KOPT-K1 (cell line): ENCODE measurements around the gene EFNA3.

Experiments used
- H3K27ac ChIP-seq: fragments of 200-600 bp; sonication (generic); 2 replicates; pipeline ENCODE4 v1.5.1; 2016; ENCODE audit warnings: antibody characterized with exemption, mild to moderate bottlenecking, low read depth, low read length; ENCODE audit not compliant: poor library complexity, severe bottlenecking
- H3K36me3 ChIP-seq: fragments of 200-600 bp; sonication (generic); 2 replicates; pipeline ENCODE4 v1.5.1; 2017; ENCODE audit warnings: antibody characterized with exemption, mild to moderate bottlenecking, low read length, moderate library complexity; ENCODE audit not compliant: insufficient read depth
- H3K9me3 ChIP-seq: fragments of 200-600 bp; sonication (generic); 2 replicates; pipeline ENCODE4 v1.5.1; 2017; ENCODE audit warnings: antibody characterized with exemption, low read length, mild to moderate bottlenecking; ENCODE audit not compliant: insufficient read depth, poor library complexity, severe bottlenecking

Gene EFNA3

DNA sequence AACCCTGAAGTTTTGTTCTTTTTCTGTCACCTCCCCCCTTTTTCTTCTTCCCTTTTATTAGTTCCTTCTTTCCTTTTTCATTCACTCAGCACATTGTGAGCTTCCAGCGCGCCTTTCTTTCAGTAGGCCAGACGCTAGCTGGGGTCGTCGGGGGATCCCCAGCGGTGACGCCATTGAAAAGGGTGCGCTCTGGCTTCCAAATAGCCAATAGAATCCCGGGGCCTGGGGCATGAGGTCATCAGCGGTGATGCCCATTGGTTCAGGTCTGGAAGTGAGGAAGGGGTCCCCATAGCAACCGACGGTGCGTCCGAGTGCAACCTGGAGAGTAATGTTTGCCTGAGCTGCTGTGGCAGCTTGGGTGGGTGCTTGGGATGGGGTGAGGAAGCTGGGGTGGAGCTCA lies 6.9 kb upstream of the EFNA3 start:
- H3K9me3 ChIP-seq: no peaks in the 10 kb centered on the region
- H3K36me3 ChIP-seq: no peaks in the 10 kb centered on the region
- no peak overlapping the region for H3K27ac ChIP-seq

DNA sequence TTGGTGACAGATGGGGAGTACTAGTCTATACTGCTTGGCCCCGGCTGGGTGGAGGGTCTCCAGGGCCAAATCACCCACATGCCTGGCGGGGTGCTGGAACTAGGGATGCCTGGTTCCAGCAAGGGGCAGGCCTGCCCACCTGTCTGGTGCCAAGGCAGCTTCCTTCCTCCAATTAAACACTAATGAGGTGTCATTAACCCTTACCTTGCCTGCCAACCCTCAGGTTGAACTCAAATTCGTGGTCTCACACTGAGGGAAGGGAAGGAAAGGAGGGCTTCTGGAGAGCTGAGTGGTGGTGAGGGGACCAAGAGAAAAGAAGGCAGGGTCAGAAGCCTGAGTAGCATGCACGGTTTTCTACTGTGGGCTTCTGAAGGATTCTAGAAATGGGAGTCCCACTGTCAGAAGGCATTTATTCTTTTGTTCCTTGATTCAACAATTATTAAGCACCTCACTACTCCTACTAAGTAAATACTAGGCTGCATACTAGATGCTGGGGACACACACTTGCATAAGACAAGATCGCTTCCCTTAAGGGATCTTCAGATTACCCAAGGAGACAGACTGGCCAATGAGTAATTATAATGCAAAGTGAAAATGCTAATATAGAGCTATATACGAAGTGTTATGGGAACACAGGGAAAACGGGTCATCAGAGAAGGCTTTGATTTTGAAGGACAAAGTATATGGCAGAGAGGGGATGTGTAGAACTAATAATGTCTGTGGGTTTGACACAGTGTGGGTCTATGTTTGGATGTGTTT lies 5.9 kb upstream of the EFNA3 start:
- H3K36me3 ChIP-seq: no peaks in the 10 kb centered on the region
- H3K9me3 ChIP-seq: no peaks in the 10 kb centered on the region
- no peak overlapping the region for H3K27ac ChIP-seq

GRCh38 chr1:155073377-155074242 lies 5.0 kb upstream of the EFNA3 start:
- Histone ChIP-seq H3K9me3 (no peaks in the 10 kb centered on the region), H3K27ac (no peak overlapping the region), H3K36me3 (no peaks in the 10 kb centered on the region)

- no peaks in the 10 kb centered on the region for H3K9me3 ChIP-seq
Observed at GRCh38 chr1:155075535-155075934, 3.1 kb upstream of the EFNA3 start.

GRCh38 chr1:155076371-155076770 lies 2.3 kb upstream of the EFNA3 start:
- Histone ChIP-seq H3K27ac (no peak overlapping the region), H3K36me3 (no peaks in the 10 kb centered on the region), H3K9me3 (no peaks in the 10 kb centered on the region)

More at GRCh38 chr1:155075535-155075934, 3.1 kb upstream of the EFNA3 start:
- H3K36me3 ChIP-seq: no peaks in the 10 kb centered on the region
- H3K27ac ChIP-seq: no peak overlapping the region

DNA sequence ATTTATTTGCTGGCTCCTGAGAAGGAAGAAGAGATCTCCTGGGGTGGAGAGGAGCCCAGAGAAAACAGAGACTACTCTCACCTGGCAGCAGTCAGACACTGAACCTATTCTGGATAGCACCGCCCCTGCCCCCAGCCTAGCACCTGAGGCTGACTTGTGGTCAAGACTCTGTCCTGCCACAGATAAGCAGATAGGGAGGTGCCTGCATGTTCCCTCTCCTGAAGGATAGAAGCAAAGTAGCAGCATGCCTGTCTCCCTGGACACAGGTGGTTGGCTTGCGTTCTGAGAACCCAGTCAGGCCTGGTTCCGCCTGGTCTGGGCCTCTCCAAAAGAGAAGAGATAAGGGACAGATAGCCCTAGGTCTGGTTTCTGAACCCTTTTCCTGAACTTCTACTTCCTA lies 1.3 kb upstream of the EFNA3 start:
- Histone ChIP-seq H3K36me3 (no peaks in the 10 kb centered on the region), H3K9me3 (no peaks in the 10 kb centered on the region), H3K27ac (no peak overlapping the region)

- H3K9me3 ChIP-seq: no peaks in the 10 kb centered on the region
- H3K27ac ChIP-seq: no peak overlapping the region
- no peaks in the 10 kb centered on the region for H3K36me3 ChIP-seq
Observed at GRCh38 chr1:155077758-155078445, 735 bp upstream of the EFNA3 start.

GRCh38 chr1:155079210-155079486 lies 511 bp downstream of the EFNA3 start:
- H3K36me3 ChIP-seq: no peaks in the 10 kb centered on the region
- H3K27ac ChIP-seq: no peak overlapping the region
- no peaks in the 10 kb centered on the region for H3K9me3 ChIP-seq

DNA sequence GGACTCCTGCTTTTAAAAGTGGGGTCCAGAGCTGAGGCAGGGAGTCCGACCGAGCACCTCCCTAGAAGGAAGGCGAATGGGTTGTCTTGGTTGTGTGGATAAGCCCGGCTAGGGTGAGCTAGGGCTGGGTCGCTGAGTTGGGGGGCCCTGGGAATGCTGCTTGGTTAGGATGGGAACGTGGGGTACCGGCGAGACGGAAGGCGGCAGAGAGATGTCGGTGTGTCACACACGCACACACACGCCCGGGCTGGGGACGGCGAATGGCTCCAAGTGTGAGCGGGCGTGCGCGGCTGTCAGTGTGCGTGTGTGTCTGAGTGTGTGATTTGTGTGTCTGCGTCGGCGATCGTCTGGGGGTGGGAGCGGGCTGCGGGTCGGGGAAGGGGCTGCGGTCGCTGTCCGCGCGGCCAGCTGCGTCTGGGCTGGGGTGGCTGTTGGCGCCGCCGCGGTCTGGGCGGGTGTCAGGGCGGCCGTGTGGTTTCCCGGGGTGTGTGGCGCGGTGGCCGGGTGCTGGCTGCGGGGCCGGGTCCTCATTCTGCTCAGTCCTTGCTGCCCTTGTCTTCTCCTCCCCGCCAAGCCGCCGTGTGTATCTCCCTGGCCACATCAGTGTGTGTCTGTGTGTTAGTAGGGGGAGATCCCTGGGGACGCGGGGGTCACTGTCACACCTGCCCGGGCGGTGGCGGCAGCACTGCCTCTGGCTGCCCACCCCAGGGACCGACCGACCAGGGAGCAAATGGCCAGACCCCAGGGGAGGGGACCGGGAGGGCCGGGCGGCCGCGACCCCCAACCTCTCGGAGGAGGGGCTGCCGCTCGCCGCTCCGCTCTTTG lies 1.1 kb downstream of the EFNA3 start:
- no peaks in the 10 kb centered on the region for H3K36me3 ChIP-seq
- H3K27ac ChIP-seq: no peak overlapping the region
- H3K9me3 ChIP-seq: no peaks in the 10 kb centered on the region

DNA sequence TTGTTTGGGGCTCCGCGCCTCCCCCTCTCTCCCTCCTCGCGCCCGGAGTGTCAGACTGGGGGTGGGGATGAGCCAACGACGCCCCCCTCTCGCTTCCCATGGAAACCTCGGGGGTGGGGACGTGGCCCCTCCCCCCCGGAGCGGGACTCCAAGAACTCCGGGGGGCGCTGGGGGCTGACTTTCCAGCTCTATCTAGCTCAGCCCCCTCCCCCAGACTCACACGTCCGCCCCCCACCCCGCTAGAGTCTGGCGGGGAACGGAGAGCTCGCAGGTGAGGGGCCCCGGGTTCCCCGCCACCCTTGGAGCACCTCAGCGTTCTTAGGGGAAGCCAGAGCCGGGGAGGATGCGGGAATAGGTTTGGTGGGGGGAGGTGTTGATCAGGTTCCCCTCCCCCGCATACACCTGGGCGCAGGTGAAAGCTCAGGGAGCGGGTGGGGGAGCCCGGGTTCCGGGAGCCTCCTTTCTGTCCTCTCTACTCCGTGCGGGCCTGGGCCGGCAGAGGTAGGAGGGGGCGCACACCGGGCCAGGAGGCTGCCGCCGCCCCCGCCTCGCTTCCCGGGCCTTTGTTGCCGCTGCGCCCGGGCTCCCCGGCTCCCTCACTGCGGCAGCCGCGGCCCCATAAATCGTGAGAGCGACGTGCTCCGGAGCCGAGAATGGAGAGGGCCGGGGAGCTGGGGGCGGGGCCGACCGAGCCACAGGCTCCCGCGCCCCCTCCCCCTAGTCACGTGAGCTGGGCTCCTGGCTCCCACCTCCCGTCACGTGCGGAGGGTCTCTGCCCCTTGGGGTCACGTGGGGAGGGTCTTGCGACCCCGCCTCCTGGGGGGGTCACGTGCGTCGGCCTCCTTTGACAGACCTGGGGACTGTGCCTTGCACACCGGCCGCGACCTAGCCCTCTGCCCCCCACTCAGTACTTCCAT lies 1.9 kb downstream of the EFNA3 start:
- Histone ChIP-seq H3K36me3 (no peaks in the 10 kb centered on the region), H3K9me3 (no peaks in the 10 kb centered on the region), H3K27ac (no peak overlapping the region)

GRCh38 chr1:155081472-155082300 lies 3.0 kb downstream of the EFNA3 start:
- Histone ChIP-seq H3K36me3 (no peaks in the 10 kb centered on the region), H3K9me3 (no peaks in the 10 kb centered on the region), H3K27ac (no peak overlapping the region)

DNA sequence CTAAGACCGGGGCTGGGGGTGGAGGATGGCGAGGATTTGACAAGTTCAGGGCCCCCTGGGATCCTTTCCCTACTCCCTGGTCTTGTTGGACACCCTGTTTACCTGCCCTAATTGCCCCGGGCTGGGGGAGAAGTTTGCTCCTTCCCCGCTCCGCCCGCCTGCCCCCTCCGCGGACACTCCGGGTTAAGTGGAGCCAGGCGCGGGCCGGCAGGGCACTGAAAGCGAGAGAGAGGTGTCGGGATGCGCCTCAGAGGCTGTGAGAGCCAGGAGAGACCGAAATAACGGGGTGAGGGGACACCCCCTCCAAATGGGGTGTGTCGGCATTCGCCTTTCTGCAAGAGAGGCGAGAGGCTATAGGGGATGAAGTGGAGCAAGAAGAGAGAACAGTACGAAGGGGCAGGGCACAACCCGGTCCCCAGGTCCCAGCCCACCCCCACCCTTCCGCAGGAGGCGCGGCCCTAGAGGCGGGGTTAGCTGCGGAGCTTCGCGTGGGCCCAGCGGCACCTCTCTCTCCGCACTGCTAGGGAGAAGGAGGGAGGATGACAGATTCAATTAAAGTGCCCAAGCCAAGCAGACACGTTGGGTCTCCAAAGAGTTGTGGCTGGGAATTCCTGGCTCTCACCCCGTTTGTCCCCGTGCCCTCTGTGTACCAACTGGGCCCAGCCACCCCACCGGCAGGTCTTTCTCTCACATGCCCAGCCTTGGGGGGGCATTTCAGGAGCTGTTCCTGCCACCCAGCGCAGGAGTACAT lies 3.8 kb downstream of the EFNA3 start:
- no peak overlapping the region for H3K27ac ChIP-seq
- no peaks in the 10 kb centered on the region for H3K9me3 ChIP-seq
- H3K36me3 ChIP-seq: no peaks in the 10 kb centered on the region

DNA sequence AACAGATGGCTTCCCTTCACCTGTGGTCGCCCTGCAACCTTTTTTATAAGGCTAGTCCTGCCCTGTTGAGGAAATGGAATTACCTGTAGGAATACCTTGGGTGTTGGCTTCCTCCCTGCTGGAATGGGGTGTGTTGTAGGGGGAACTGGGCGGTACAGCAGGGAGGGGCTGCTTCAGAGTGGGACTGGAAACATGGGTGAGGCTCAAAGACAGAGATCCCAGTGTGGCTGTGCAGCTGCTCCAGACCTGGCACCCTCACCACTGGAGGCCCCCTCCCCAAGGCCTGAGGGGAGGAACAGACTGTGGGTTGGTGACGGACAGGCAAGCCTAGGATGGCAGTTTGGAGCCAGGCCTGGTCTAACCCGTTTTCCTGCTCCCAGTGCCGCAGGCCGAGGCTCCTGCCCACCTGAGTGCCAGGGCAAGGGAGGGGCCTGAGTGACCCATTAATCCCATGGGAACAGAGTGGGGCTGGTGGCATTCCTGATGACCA lies 4.5 kb downstream of the EFNA3 start:
- Histone ChIP-seq H3K9me3 (no peaks in the 10 kb centered on the region), H3K36me3 (no peaks in the 10 kb centered on the region), H3K27ac (no peak overlapping the region)
